DOHH2 (cell line): ENCODE results near the gene ZNF32.

Experiments used
- CTCF ChIP-seq: fragments of 200-600 bp; sonication (generic); IDR thresholded peaks from one replicate; pipeline ENCODE4 v1.5.1; 2014; ENCODE audit warnings: antibody characterized with exemption, mild to moderate bottlenecking, low read depth, low read length; ENCODE audit not compliant: poor library complexity, severe bottlenecking
- EZH2phosphoT487 ChIP-seq: fragments of 200-600 bp; sonication (generic); IDR thresholded peaks from 2 replicates; pipeline ENCODE4 v1.6.1; 2017; ENCODE audit warnings: borderline replicate concordance, mild to moderate bottlenecking, antibody characterized with exemption, low read length, moderate library complexity, mixed read lengths

GRCh38 chr10:43665054-43665453 is 16.4 kb upstream of the ZNF32 start:
- TF ChIP-seq CTCF (no peak), EZH2phosphoT487 (no peak)
